ENCODE results near the gene CCR7.

DNA sequence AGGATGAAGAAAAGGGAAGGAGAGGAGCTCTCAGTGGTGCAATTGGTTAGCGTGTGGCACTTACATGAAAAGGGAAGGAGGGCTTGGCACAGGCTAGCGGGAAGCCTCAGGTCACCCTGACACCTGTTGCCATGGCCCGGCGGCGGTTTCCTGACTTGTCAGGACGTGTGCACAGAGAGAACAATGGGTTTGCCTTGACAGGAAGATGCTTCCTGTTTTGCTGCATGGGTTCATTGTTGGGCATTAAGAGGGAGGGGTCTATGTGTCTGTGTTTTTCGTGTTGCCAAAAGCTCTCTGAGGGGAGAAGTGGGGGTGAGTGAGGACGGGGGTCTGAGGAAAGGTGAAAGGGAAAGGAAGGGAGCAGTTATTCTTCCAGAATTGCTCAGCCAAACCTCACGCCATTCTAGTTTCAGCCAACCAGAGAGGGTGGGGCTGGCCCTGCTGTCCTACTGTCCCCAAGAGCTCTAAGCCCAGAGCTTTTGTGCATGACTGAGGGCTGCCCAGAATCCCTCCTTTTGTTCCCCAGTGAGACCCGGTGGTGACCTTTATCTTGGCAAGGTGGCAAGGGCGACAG is 17.1 kb upstream of the CCR7 start:
- TF ChIP-seq, protein P1, sequence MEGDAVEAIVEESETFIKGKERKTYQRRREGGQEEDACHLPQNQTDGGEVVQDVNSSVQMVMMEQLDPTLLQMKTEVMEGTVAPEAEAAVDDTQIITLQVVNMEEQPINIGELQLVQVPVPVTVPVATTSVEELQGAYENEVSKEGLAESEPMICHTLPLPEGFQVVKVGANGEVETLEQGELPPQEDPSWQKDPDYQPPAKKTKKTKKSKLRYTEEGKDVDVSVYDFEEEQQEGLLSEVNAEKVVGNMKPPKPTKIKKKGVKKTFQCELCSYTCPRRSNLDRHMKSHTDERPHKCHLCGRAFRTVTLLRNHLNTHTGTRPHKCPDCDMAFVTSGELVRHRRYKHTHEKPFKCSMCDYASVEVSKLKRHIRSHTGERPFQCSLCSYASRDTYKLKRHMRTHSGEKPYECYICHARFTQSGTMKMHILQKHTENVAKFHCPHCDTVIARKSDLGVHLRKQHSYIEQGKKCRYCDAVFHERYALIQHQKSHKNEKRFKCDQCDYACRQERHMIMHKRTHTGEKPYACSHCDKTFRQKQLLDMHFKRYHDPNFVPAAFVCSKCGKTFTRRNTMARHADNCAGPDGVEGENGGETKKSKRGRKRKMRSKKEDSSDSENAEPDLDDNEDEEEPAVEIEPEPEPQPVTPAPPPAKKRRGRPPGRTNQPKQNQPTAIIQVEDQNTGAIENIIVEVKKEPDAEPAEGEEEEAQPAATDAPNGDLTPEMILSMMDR (IDR thresholded peaks at IDR 0.05; ENCODE audit: insufficient read depth, low read depth, low read length) = no peak
- TF ChIP-seq EZH2 (IDR thresholded peaks at IDR 0.05; ENCODE audit: insufficient read depth, low read length) = no peak

Data from astrocyte (in vitro differentiated cells and primary cell).